Measurements from ENCODE around the gene DERA. TPM values are rescaled to one million over a fixed set of nuclear protein-coding genes. Genes with fewer than 3 reads are reported as not detected.

The DERA gene
- total RNA-seq, 1 donor from 2014 or later: 91.2 TPM

DNA sequence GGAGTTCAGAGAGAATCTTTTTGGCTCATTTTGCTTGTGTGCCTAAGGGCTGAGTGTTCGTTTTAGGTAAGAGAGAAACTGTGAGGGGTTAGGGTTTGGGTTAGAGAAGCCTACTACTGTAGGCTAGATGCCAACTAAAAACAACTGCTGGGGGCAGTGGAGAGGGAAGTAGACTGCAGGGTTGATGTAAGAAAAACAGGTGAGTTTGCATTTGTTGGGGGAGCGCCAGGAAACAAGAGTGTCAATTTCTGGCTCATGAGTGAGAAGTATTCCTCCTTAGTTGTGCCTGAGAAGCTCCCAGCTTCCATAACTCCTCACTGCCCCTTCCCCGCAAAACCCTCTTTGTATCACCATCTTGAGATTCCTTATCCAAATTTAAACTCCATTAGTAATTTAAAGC is 92.3 kb downstream of the DERA start:
- Histone ChIP-seq H3K4me2 (no peak overlapping the region), H3K9me3 (ENCODE audit: low read depth) (no peaks in the 10 kb centered on the region), H3F3A (ENCODE audit: low read depth) (no peaks in the 10 kb centered on the region), H3K27me3 (no peaks in the 10 kb centered on the region), H3K9ac (no peak overlapping the region), H3K79me2 (ENCODE audit: low read depth) (no peaks in the 10 kb centered on the region), H3K4me1 (no peaks in the 10 kb centered on the region), H3K27ac (no peak overlapping the region), H3K36me3 (no peaks in the 10 kb centered on the region), H2AFZ (replicated peaks) (no peak overlapping the region), H4K20me1 (ENCODE audit: low read depth) (no peaks in the 10 kb centered on the region), H3K4me3 (no peak overlapping the region)
- peaks cover 12% of the 10 kb centered on the region for H3K36me3 Mint-ChIP-seq
- no peaks in the 10 kb centered on the region for H3K9me3 Mint-ChIP-seq
- H3K4me3 Mint-ChIP-seq: no peak overlapping the region
- no peak overlapping the region for H3K27ac Mint-ChIP-seq
- TF ChIP-seq EZH2phosphoT487 (IDR thresholded peaks at IDR 0.05) (no peak), EZH2 (IDR thresholded peaks at IDR 0.05) (no peak)
- TF ChIP-seq, protein P1, sequence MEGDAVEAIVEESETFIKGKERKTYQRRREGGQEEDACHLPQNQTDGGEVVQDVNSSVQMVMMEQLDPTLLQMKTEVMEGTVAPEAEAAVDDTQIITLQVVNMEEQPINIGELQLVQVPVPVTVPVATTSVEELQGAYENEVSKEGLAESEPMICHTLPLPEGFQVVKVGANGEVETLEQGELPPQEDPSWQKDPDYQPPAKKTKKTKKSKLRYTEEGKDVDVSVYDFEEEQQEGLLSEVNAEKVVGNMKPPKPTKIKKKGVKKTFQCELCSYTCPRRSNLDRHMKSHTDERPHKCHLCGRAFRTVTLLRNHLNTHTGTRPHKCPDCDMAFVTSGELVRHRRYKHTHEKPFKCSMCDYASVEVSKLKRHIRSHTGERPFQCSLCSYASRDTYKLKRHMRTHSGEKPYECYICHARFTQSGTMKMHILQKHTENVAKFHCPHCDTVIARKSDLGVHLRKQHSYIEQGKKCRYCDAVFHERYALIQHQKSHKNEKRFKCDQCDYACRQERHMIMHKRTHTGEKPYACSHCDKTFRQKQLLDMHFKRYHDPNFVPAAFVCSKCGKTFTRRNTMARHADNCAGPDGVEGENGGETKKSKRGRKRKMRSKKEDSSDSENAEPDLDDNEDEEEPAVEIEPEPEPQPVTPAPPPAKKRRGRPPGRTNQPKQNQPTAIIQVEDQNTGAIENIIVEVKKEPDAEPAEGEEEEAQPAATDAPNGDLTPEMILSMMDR (IDR thresholded peaks at IDR 0.05): no peak
- no peak for DNase-seq (ENCODE audit: low spot score)
- no peaks in the 10 kb centered on the region for H3K27me3 Mint-ChIP-seq (ENCODE audit: insufficient read depth, low read depth)
- H3K4me1 Mint-ChIP-seq: no peaks in the 10 kb centered on the region

DNA sequence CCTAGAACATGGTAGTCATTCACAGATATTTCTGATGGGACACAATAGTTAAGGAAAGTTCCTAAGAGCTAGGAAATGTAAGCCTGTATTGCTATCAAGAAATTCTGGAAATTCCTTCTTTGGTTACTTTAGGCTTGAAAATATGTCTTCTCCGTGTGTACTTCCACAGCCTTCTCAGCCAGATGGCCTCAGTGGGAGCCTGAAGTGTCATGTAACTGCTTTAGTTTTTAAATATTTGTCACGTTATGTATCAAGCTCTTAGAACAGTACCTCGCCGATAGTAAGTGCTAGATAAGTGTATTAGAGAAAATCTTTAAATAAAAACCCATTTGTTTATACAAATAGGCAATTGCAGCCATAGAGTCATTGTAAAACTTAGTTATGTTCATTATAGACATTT is 95.6 kb downstream of the DERA start:
- Histone ChIP-seq H3K9me3 (ENCODE audit: low read depth) (no peaks in the 10 kb centered on the region), H3K4me1 (peaks cover 4% of the 10 kb centered on the region), H3K36me3 (no peaks in the 10 kb centered on the region), H2AFZ (replicated peaks) (no peak overlapping the region), H3F3A (ENCODE audit: low read depth) (no peaks in the 10 kb centered on the region), H3K27me3 (no peaks in the 10 kb centered on the region), H4K20me1 (ENCODE audit: low read depth) (no peaks in the 10 kb centered on the region), H3K4me3 (no peak overlapping the region), H3K4me2 (no peak overlapping the region), H3K79me2 (ENCODE audit: low read depth) (no peaks in the 10 kb centered on the region), H3K9ac (no peak overlapping the region), H3K27ac (no peak overlapping the region)
- H3K4me1 Mint-ChIP-seq: peaks cover 6% of the 10 kb centered on the region
- no peak overlapping the region for H3K4me3 Mint-ChIP-seq
- no peaks in the 10 kb centered on the region for H3K9me3 Mint-ChIP-seq
- H3K36me3 Mint-ChIP-seq: peaks cover 13% of the 10 kb centered on the region
- no peaks in the 10 kb centered on the region for H3K27me3 Mint-ChIP-seq (ENCODE audit: insufficient read depth, low read depth)
- H3K27ac Mint-ChIP-seq: no peak overlapping the region
- DNase-seq (ENCODE audit: low spot score): no peak
- no peak for TF ChIP-seq EZH2phosphoT487 (IDR thresholded peaks at IDR 0.05)
- TF ChIP-seq EZH2 (IDR thresholded peaks at IDR 0.05): no peak
- TF ChIP-seq, protein P1 (IDR thresholded peaks at IDR 0.05): no peak

- Histone ChIP-seq H3K4me1 (peaks cover 11% of the 10 kb centered on the region), H3K27me3 (no peaks in the 10 kb centered on the region), H3K79me2 (ENCODE audit: low read depth) (no peaks in the 10 kb centered on the region), H4K20me1 (ENCODE audit: low read depth) (no peaks in the 10 kb centered on the region), H3K9ac (no peak overlapping the region), H3K36me3 (no peaks in the 10 kb centered on the region), H3F3A (ENCODE audit: low read depth) (no peaks in the 10 kb centered on the region), H3K4me2 (no peak overlapping the region), H3K9me3 (ENCODE audit: low read depth) (no peaks in the 10 kb centered on the region), H3K27ac (no peak overlapping the region), H3K4me3 (no peak overlapping the region), H2AFZ (replicated peaks) (no peak overlapping the region)
- Mint-ChIP-seq H3K27ac (no peak overlapping the region), H3K9me3 (peaks cover 7% of the 10 kb centered on the region), H3K4me1 (peaks cover 12% of the 10 kb centered on the region), H3K27me3 (ENCODE audit: insufficient read depth, low read depth) (no peaks in the 10 kb centered on the region), H3K36me3 (peaks cover 21% of the 10 kb centered on the region), H3K4me3 (no peak overlapping the region)
- no peak for DNase-seq (ENCODE audit: low spot score)
- TF ChIP-seq EZH2phosphoT487 (IDR thresholded peaks at IDR 0.05) (no peak), EZH2 (IDR thresholded peaks at IDR 0.05) (no peak)
- TF ChIP-seq, protein P1 (IDR thresholded peaks at IDR 0.05): no peak
Measured at GRCh38 chr12:16008421-16008824, 97.3 kb downstream of the DERA start.
